ENCODE data around the gene SESN3.

- TF ChIP-seq CTCF (IDR thresholded peaks at IDR 0.05; ENCODE audit: poor library complexity, severe bottlenecking) = no peak
- no peak for TF ChIP-seq RAD21 (conservative IDR thresholded peaks at IDR 0.05)
- no peak for TF ChIP-seq EP300 (conservative IDR thresholded peaks at IDR 0.05; ENCODE audit: poor library complexity, severe bottlenecking)
These were observed 86.4 kb downstream of the SESN3 start for GRCh38 chr11:95144313-95145235.
